GM21367 (cell line): Measurements from ENCODE around the gene DIPK1C.

Experiments used
- ATAC-seq: cut with Tn5 transposase; IDR thresholded peaks from one replicate; pipeline ENCODE4 v1.9.1; 2021; ENCODE audit not compliant: unreplicated experiment

Gene DIPK1C

GRCh38 chr18:74390900-74391299, 66.2 kb downstream of the DIPK1C start:
- no peak for ATAC-seq

GRCh38 chr18:74389991-74390390, 67.1 kb downstream of the DIPK1C start:
- ATAC-seq, result no peak

- no peak for ATAC-seq
Measured at GRCh38 chr18:74389171-74389927, 67.8 kb downstream of the DIPK1C start.

GRCh38 chr18:74388227-74388626, 68.9 kb downstream of the DIPK1C start:
- no peak for ATAC-seq

- ATAC-seq, result no peak
Measured at GRCh38 chr18:74387383-74387782, 69.7 kb downstream of the DIPK1C start.
